ENCODE data around the gene HNRNPU. TPM values are rescaled to one million over a fixed set of nuclear protein-coding genes. Genes with fewer than 3 reads are reported as not detected.

The HNRNPU gene
- total RNA-seq, 1 donor from 2014 or later, result 128 TPM

DNA sequence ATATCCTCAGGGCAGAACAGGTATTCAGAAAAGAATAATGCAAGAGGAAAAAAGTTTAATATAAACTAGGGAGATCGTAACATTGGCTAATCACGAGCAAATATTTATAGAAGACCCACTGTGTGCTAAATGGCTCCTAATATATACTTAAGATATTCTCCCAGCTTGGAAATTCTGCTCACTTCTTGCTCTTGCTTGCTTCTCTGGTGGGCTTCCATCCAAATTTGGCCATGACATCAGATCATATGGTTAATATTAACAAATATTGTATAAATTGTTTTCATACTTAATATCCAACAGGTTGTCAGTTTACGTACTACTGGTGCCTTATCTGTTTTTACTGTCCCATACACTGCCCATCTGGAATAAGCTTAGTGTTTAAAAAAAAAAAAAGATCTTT, 27.8 kb downstream of the HNRNPU start:
- H3K4me3 ChIP-seq, result peak overlapping the region; percentile 67 to 76
- no peak for TF ChIP-seq CTCF (IDR thresholded peaks at IDR 0.05)
- peaks cover 0 to 20% of the 10 kb centered on the region in 2 donors for H3K4me1 ChIP-seq
- H3K27me3 ChIP-seq, result no peaks in the 10 kb centered on the region
- peak overlapping the region; percentile 98 to 99 for H3K27ac ChIP-seq
- H3K36me3 ChIP-seq, result peaks cover 0 to 13% of the 10 kb centered on the region in 2 donors
- H3K9me3 ChIP-seq, result no peaks in the 10 kb centered on the region
- no peak for DNase-seq (ENCODE audit: low spot score in 2 of 2)
- intact Hi-C loops (cut with DNase I), result loop anchor here (10.0 kb wide), 3 partner anchors 208 to 792 kb away; partner anchors contain the start of gene ADSS2

DNA sequence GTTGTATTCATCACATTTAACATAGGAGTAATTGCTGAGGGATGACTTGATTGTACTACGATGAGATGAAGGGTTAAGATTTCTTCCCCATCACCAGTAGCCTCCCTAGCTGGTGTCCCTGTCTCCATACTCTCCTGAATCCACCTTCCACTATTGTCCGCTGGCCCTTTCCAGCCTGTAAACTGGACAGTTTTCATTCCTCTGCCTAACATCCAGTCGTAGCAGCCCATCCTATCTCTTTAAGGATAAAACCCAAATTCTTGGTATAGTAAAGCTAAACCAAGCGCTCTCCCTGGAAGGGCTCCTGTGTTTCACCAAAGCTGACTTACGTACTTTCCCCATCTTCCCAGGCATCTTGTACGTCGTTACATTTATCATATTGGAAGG, 28.2 kb downstream of the HNRNPU start:
- H3K4me3 ChIP-seq, result peak overlapping the region; percentile 67 to 76
- no peaks in the 10 kb centered on the region for H3K9me3 ChIP-seq
- H3K27ac ChIP-seq, result peak overlapping the region; percentile 98 to 99
- DNase-seq (ENCODE audit: low spot score in 2 of 2), result no peak
- intact Hi-C loops (cut with DNase I), result loop anchor here (10.0 kb wide), 3 partner anchors 209 to 791 kb away; partner anchors contain the start of gene ADSS2
- H3K4me1 ChIP-seq, result peaks cover 0 to 20% of the 10 kb centered on the region in 2 donors
- peaks cover 0 to 12% of the 10 kb centered on the region in 2 donors for H3K36me3 ChIP-seq
- no peaks in the 10 kb centered on the region for H3K27me3 ChIP-seq
- TF ChIP-seq CTCF (IDR thresholded peaks at IDR 0.05), result no peak

GRCh38 chr1:244835276-244836134, 28.8 kb downstream of the HNRNPU start, which contains the start of gene COX20:
COX20 (plus strand) TSS chr1:244835658; CDS start chr1:244835715, 57 bp downstream.
- peak within 1 kb of the TSS; percentile 67 to 76 for H3K4me3 ChIP-seq
- no peak for TF ChIP-seq CTCF (IDR thresholded peaks at IDR 0.05)
- intact Hi-C loops (cut with DNase I), result loop anchor here (1.0 to 10.0 kb wide), 5 partner anchors 28 to 791 kb away; partner anchors contain the start of gene ADSS2
- H3K9me3 ChIP-seq, result no peaks in the 10 kb centered on the region
- H3K4me1 ChIP-seq, result peaks cover 0 to 16% of the 10 kb centered on the region in 2 donors
- peak; percentile 50 to 93 for DNase-seq (ENCODE audit: low spot score in 2 of 2)
- peak within 1 kb of the TSS; percentile 98 to 99 for H3K27ac ChIP-seq
- peaks cover 0 to 10% of the 10 kb centered on the region in 2 donors for H3K36me3 ChIP-seq
- no peaks in the 10 kb centered on the region for H3K27me3 ChIP-seq

DNA sequence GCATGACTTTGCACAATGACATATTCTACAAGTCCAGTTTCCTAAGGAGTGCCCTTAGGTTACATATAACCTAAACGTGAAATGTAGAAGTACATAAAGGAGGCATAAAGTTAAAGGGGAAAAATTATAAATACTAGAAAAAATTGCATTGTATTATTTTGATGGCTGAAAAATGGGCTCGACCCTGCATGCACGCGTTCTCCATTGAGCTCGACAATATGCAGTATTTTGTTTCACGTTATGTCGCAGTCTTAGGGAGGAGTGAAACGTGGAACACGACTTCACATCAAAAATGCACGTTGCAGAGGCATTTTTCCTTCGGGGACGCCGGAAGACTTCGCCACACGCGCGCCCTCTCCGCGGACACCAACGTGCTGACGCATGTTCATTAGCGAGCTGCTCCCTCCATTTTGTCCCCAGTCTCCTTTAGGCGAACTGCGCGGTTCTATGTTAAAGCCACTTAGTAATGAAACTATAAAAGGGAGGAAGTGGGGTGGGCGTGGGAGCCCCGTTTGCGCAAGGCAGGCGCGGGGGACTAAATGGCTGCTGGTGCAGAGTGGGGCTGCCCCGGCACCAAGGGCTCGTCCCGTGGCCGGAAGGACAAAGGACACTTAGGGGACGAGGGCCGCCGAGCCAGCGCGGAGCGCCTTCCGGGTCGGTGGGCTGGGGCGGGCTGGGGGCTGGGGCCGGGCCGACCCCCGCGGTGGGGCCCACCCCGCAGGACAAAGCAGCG, 29.6 kb downstream of the HNRNPU start:
- Histone ChIP-seq H3K9me3 (no peaks in the 10 kb centered on the region), H3K4me3 (peak overlapping the region; percentile 67 to 76), H3K27me3 (no peaks in the 10 kb centered on the region), H3K4me1 (peaks cover 0 to 13% of the 10 kb centered on the region in 2 donors), H3K36me3 (peaks cover 0 to 2% of the 10 kb centered on the region in 2 donors), H3K27ac (peak overlapping the region; percentile 98 to 99)
- intact Hi-C loops (cut with DNase I), result loop anchor here (1.0 to 10.0 kb wide), 7 partner anchors 29 to 790 kb away; partner anchors contain the start of genes ADSS2 and DESI2
- TF ChIP-seq CTCF (IDR thresholded peaks at IDR 0.05), result no peak
- DNase-seq (ENCODE audit: low spot score in 2 of 2), result peak; percentile 63 to 93

DNA sequence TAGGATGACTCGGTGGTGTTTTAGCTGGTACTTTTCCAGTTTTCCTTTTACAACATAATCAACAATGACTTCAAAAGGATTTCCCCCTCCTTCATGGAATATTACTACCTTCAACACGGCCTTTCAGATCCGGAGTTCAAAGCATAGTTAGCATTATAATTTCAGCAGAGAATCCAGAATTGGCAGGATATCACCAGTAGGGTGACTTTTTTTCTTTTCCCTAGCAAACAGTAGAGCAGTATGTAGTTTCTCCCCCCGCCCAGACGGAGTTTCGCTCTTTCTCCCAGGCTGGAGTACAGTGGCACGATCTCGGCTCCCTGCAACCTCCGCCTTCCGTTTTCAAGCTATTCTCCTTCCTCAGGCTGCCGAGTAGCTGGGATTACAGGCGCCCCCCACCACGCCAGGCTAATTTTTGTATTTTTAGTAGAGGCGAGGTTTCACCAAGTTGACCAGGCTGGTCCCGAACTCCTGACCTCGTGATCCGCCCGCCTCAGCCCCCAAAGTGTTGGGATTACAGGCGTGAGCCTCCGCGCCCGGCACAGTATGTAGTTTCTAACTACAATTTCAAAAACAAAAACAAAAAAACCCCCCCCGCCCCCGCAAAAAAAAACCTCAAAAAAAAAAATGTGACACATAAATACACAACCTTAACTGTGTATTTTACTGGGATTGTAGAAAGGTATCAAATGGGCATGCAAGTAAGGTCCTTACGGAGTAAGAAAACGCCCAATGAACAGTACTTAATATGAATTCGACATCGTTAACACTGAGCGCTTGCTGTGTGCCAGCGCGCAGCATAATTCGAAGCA, 30.4 kb downstream of the HNRNPU start:
- intact Hi-C loops (cut with DNase I), result loop anchor here (1.0 to 10.0 kb wide), 5 partner anchors 104 to 789 kb away; partner anchors contain the start of genes ADSS2 and DESI2
- H3K4me3 ChIP-seq, result peak overlapping the region; percentile 67 to 76
- peak; percentile 3 to 23 (median 12) for TF ChIP-seq CTCF (IDR thresholded peaks at IDR 0.05)
- no peaks in the 10 kb centered on the region for H3K9me3 ChIP-seq
- no peaks in the 10 kb centered on the region for H3K27me3 ChIP-seq
- no peaks in the 10 kb centered on the region for H3K36me3 ChIP-seq
- H3K27ac ChIP-seq, result peak overlapping the region; percentile 98 to 99
- DNase-seq (ENCODE audit: low spot score in 2 of 2), result peak in 1 of 2 donors; percentile 72
- peaks cover 0 to 13% of the 10 kb centered on the region in 2 donors for H3K4me1 ChIP-seq
